Fibroblast of lung (primary cell): ENCODE measurements around the gene PCK2.

Experiments used
- EZH2 ChIP-seq: IDR thresholded peaks from 2 replicates; pipeline ENCODE4 v1.5.1; 2012; ENCODE audit warnings: low read length, control low read depth, mild to moderate bottlenecking; ENCODE audit errors: missing control alignments
- TF ChIP-seq, protein P1 (sequence below), 2 donors: IDR thresholded peaks in 1 of 2; conservative IDR thresholded peaks in 1 of 2; 1 replicate in 1 of 2; 2 replicates in 1 of 2; pipeline ENCODE4 v1.5.1; 2011 to 2012; ENCODE audit warnings: low read length in 2 of 2, control low read depth in 1 of 2, inconsistent platforms in 1 of 2, low read depth in 1 of 2, mild to moderate bottlenecking in 1 of 2

DNA sequence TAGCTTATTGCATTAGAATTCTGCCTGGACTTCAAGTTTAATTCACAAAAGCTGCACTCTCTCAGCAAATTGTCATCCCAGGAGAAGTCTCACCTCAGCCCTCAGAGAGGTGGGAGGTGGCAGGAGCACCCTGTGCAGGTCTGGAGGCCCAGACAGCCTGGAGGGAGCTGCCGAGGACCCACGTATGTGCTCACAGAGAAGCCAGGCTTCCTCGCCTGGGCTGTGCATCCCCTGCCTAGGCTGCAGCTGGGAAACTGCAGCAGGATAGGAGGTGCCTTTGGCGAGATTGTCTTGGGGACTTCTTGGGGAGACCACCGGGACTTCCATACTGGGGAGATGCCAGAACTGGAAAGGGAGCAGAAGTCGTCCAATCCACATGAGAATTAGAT is 14.0 kb upstream of the PCK2 start:
- TF ChIP-seq, protein P1, sequence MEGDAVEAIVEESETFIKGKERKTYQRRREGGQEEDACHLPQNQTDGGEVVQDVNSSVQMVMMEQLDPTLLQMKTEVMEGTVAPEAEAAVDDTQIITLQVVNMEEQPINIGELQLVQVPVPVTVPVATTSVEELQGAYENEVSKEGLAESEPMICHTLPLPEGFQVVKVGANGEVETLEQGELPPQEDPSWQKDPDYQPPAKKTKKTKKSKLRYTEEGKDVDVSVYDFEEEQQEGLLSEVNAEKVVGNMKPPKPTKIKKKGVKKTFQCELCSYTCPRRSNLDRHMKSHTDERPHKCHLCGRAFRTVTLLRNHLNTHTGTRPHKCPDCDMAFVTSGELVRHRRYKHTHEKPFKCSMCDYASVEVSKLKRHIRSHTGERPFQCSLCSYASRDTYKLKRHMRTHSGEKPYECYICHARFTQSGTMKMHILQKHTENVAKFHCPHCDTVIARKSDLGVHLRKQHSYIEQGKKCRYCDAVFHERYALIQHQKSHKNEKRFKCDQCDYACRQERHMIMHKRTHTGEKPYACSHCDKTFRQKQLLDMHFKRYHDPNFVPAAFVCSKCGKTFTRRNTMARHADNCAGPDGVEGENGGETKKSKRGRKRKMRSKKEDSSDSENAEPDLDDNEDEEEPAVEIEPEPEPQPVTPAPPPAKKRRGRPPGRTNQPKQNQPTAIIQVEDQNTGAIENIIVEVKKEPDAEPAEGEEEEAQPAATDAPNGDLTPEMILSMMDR (conservative IDR thresholded peaks at IDR 0.05 in 1 of 2, IDR thresholded peaks at IDR 0.05 in 1 of 2; ENCODE audit: low read depth in 1 of 2, low read length in 2 of 2): no peak
- no peak for TF ChIP-seq EZH2
